AG09309 (cell line): Measurements from ENCODE around the gene AOPEP.

ENCODE experiments used
- DNase-seq: peaks from one replicate; pipeline ENCODE4 v3.0.0-alpha.2; 2010; ENCODE audit warnings: low read depth
- H3K4me3 ChIP-seq: 2 replicates; pipeline ENCODE4 v1.5.1; 2011; ENCODE audit warnings: mild to moderate bottlenecking, low read depth, low read length, moderate library complexity; ENCODE audit not compliant: control insufficient read depth
- TF ChIP-seq, protein P1 (sequence below): IDR thresholded peaks from 2 replicates; pipeline ENCODE4 v1.5.1; 2011; ENCODE audit warnings: mild to moderate bottlenecking, low read depth, low read length, inconsistent platforms; ENCODE audit not compliant: insufficient read depth, control insufficient read depth; ENCODE audit errors: missing control alignments

Gene AOPEP

DNA sequence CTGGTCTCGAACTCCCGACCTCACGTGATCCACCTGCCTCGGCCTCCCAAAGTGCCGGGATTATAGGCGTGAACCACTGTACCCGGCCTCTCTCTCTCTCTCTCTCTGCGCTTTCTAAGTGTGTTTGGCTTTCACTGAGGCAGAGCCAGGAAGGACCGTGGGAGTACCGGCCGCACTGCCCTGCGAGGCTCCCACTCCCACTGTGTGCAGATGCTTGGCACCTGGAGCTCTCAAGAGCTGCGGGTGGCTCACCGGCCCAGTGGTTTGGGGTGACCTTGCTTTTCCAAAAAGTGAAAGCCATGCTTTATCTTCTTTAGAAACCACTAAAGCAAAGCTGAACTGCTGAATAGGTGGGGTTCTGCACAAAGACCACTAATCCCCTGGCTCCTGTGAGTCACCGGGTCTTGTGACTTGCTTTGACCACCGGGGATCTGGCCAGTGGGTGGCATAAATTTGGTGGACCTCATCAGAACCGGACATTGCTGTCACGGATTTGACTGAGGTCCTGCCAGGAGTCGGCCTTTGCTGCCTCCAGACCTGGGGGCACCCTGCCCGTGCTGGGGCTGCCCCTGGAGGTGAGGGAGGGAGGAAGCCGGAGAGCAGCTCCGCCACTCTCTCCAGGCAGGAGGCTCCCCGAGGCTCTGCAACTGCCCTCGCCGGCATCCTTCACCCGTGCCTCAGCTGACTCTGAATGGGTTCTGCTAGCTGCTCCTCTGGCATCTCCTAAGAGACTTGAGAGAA lies 362.1 kb downstream of the AOPEP start:
- TF ChIP-seq, protein P1, sequence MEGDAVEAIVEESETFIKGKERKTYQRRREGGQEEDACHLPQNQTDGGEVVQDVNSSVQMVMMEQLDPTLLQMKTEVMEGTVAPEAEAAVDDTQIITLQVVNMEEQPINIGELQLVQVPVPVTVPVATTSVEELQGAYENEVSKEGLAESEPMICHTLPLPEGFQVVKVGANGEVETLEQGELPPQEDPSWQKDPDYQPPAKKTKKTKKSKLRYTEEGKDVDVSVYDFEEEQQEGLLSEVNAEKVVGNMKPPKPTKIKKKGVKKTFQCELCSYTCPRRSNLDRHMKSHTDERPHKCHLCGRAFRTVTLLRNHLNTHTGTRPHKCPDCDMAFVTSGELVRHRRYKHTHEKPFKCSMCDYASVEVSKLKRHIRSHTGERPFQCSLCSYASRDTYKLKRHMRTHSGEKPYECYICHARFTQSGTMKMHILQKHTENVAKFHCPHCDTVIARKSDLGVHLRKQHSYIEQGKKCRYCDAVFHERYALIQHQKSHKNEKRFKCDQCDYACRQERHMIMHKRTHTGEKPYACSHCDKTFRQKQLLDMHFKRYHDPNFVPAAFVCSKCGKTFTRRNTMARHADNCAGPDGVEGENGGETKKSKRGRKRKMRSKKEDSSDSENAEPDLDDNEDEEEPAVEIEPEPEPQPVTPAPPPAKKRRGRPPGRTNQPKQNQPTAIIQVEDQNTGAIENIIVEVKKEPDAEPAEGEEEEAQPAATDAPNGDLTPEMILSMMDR, result no peak
- DNase-seq, result no peak
- no peak overlapping the region for H3K4me3 ChIP-seq

DNA sequence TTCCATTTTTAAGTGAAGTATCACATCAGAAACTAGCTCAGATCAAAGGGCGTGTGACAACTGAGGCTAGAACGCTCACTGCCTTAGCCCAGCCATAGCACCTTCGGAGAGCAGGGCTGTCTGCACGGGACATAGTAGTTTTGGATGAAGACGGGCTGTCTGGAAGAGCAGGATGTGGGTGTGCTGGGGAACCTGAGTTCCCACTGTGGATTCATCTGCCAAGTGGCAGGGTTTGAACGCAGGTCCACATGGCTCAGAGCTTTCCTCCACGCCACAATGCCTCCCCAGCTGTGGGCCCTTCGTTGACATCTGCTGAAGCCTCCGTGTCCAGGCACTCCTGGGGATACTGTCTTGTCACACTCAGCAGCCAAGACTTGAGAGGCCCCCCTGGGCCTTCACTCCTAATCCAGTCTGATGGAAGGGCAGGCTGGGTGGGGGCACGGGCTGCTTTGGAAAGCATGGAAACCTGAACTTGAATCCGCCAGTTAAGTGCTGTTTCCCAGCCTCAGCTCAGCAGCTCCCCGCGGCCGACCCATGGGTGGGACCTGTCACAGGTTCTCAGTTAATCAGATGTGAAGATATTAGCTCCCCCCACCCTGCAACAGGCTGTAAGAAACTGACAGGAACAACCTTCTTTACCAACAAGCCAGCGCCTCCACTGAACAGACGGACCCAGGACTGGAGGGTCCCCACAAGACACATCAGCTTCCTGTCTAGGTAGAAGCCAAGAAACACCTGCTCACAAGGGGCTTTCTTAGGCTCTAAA lies 362.9 kb downstream of the AOPEP start:
- H3K4me3 ChIP-seq, result no peak overlapping the region
- no peak for DNase-seq
- TF ChIP-seq, protein P1, result no peak

DNA sequence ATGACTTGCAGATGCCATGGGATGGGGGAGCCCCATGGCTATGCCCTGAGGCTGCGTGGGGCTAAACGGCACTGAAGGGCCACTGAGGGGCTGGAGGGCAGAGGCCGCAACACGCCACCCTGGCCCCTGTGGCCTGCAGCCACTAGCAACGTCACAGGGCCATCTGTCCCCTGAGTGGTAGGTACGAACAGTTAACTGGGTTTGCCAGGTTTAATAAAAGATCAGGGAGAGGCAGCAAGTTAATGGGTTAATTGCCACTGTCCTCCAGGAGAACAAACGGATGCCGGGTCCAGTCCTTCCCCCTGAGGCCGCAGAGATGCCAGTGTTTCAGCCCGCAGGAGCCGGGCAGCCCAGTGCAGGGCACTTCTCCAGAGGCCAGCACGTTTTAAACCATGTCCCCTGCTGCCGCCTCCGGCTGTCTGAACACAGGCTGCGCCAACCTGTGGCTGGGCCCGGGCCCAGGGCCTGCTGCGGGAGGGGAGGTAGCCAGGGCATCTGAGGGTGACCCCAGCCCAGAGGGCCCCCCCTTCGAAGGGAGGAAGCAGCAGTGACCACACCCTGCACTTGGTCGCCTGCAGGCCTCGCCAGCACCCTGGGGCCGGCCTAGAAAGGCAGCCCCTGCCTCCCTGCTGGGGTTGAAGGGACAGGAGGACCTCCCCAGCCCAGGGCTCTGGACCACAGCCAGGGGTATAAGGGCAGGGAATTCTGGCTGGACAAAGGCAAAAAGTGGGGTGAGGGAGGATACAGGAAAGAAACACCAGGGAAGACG lies 363.7 kb downstream of the AOPEP start:
- no peak for DNase-seq
- TF ChIP-seq, protein P1, result no peak

DNA sequence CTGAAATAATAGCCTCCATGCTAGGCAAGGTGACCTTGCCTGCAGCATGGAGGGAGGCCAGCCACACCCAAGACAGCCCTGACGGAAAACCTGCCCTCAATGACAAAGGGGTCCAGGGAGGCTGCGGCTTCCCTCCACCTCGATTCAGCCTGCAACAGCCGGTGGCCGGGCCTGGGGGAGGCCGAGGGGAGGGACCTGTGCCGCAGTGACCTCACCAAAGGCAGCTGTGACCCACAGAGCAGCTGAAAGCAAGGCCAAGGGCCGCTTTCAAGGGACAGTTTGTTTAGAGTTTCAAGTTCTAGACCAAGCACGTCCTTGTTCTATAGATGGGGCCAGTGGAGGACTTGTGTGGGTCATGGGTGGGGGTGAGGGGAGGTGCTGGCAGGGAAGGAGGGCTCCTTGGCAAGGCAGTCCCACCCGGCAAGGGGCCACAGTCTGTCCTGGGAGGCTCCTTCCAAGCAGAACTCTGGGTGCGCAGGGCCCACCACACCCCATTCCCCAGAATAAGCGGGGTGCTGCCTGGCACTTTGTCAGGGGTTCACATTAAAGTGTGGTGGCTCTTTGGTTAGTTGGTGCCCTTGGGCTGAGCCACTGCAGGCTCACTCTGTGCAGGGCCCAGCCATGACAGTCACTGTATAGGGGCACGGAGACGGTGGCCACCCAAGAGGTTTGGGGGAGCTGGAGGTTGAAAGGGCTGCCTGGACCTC lies 364.5 kb downstream of the AOPEP start:
- no peak for DNase-seq
- H3K4me3 ChIP-seq, result no peak overlapping the region
- TF ChIP-seq, protein P1, result no peak

More for the DNA sequence above, 363.7 kb downstream of the AOPEP start:
- H3K4me3 ChIP-seq, result no peak overlapping the region

DNA sequence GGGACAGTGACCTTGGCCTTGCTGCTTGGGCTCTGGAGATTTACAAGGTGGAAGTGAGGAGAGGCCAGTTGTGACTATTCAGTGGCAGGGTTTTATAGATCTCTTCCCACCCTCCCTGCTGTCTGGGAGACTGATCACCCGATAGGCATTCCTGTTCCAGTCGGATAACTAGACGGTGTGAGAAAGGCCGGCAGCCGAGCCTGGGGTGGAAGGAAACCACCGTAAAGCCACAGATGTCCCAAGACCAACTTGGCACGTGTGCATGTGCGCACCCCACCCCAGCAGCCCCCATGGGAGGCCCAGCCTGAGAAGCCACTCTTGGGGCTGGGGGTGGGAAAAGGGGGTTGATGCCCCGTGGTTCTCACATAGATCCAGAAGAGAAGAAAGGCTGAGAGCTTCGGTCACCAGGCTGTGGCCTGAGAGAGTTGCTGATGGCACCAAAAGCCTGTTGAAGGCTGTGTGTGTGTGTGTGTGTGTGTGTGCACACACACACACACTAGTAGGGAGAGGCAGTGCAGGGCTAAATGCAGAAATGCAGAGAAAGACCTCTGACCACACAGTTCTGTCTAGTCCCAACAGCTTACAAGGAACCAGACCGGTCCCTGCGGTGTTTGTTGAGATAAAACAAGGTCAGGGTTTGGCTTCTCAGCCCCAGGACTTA lies 365.2 kb downstream of the AOPEP start:
- TF ChIP-seq, protein P1, result no peak
- peak; percentile 80 for DNase-seq
- no peak overlapping the region for H3K4me3 ChIP-seq
